Non-pigmented ciliary epithelial cell (primary cell): ENCODE measurements around the gene TRIM54.
"Not testable (repeated sequence)": the region's sequence is repeated elsewhere in the genome, so short reads cannot be mapped to it uniquely, and the experiment has no call there.

Experiments
- DNase-seq: peaks from one replicate; pipeline ENCODE4 v3.0.0-alpha.2; 2010; ENCODE audit warnings: low read depth

TRIM54 gene

GRCh38 chr2:27313882-27314645 lies 31.8 kb downstream of the TRIM54 start:
- no peak for DNase-seq

- DNase-seq: no peak
Observed at GRCh38 chr2:27314709-27315108, 32.5 kb downstream of the TRIM54 start.

GRCh38 chr2:27315122-27315521 lies 32.9 kb downstream of the TRIM54 start:
- no peak for DNase-seq

- DNase-seq: no peak
Observed at GRCh38 chr2:27316655-27317412, 34.6 kb downstream of the TRIM54 start.

GRCh38 chr2:27319839-27320238 lies 37.6 kb downstream of the TRIM54 start:
- DNase-seq: not testable (repeated sequence)

GRCh38 chr2:27320958-27321543 lies 38.8 kb downstream of the TRIM54 start:
- DNase-seq: peak; percentile 97

GRCh38 chr2:27322301-27322765 lies 40.1 kb downstream of the TRIM54 start:
- no peak for DNase-seq

- DNase-seq: peak; percentile 70
Observed at GRCh38 chr2:27322766-27323595, 40.8 kb downstream of the TRIM54 start, which contains the start of gene MPV17. Gene MPV17 (minus strand): TSS chr2:27323097. CDS start chr2:27322517, 580 bp downstream.

GRCh38 chr2:27323596-27324285 lies 41.5 kb downstream of the TRIM54 start:
- no peak for DNase-seq

- no peak for DNase-seq
Observed at GRCh38 chr2:27324720-27325119, 42.5 kb downstream of the TRIM54 start.

GRCh38 chr2:27335311-27335710 lies 53.1 kb downstream of the TRIM54 start:
- DNase-seq: no peak

- no peak for DNase-seq
Observed at GRCh38 chr2:27336173-27336572, 53.9 kb downstream of the TRIM54 start.

GRCh38 chr2:27347641-27348040 lies 65.4 kb downstream of the TRIM54 start:
- DNase-seq: no peak

GRCh38 chr2:27350106-27350693 lies 68.0 kb downstream of the TRIM54 start:
- DNase-seq: no peak

GRCh38 chr2:27351802-27352598 lies 69.8 kb downstream of the TRIM54 start:
- DNase-seq: no peak

GRCh38 chr2:27353386-27353761 lies 71.1 kb downstream of the TRIM54 start:
- not testable (repeated sequence) for DNase-seq

- no peak for DNase-seq
Observed at GRCh38 chr2:27353762-27354596, 71.8 kb downstream of the TRIM54 start.

- no peak for DNase-seq
Observed at GRCh38 chr2:27354597-27354927, 72.3 kb downstream of the TRIM54 start.

GRCh38 chr2:27356056-27356381 lies 73.8 kb downstream of the TRIM54 start:
- DNase-seq: no peak
